BJ (cell line): ENCODE measurements around the gene CEP164. TPM values are rescaled to one million over a fixed set of nuclear protein-coding genes. Genes with fewer than 3 reads are reported as not detected.

ENCODE experiments used
- CTCF ChIA-PET: fragments of 350-600 bp; formaldehyde crosslinking; extraction: SDS; loops from one replicate; lab custom pipeline; 2021; ENCODE audit warnings: antibody characterized with exemption, inconsistent platforms; lab: Yijun Ruan, JAX
- POLR2A ChIA-PET: fragments of 300-600 bp; sonication (Branson Sonifier 250); formaldehyde crosslinking; extraction: SDS; loops from one replicate; lab custom pipeline; 2021; ENCODE audit warnings: antibody characterized with exemption; lab: Charles Lee
- DNase-seq: peaks from one replicate; pipeline ENCODE4 v3.0.0-alpha.2; 2011; ENCODE audit warnings: low read depth
- H3K27me3 ChIP-seq: 2 replicates; pipeline ENCODE4 v1.6.0; 2011; ENCODE audit warnings: low read length; ENCODE audit not compliant: control insufficient read depth, insufficient read depth
- H3K36me3 ChIP-seq: 2 replicates; pipeline ENCODE4 v1.5.1; 2011; ENCODE audit warnings: low read length; ENCODE audit not compliant: control insufficient read depth, insufficient read depth
- H3K4me3 ChIP-seq: 2 replicates; pipeline ENCODE4 v1.5.1; 2011; ENCODE audit warnings: low read depth, mild to moderate bottlenecking, control low read depth, low read length
- CTCF ChIP-seq: IDR thresholded peaks from 2 replicates; pipeline ENCODE4 v1.5.1; 2011; ENCODE audit warnings: low read depth, mild to moderate bottlenecking, control low read depth, inconsistent platforms, low read length, moderate library complexity; ENCODE audit not compliant: insufficient read depth
- polyA plus RNA-seq: library from polyadenylated mRNA; depleted of rRNA; stranded (reverse); fragments of >200 nt; gene quantifications from 2 replicates; pipeline ENCODE4 v1.2.3, GENCODE V29; 2011

Gene CEP164
- polyA plus RNA-seq, 1 experiment: 27.4 TPM

DNA sequence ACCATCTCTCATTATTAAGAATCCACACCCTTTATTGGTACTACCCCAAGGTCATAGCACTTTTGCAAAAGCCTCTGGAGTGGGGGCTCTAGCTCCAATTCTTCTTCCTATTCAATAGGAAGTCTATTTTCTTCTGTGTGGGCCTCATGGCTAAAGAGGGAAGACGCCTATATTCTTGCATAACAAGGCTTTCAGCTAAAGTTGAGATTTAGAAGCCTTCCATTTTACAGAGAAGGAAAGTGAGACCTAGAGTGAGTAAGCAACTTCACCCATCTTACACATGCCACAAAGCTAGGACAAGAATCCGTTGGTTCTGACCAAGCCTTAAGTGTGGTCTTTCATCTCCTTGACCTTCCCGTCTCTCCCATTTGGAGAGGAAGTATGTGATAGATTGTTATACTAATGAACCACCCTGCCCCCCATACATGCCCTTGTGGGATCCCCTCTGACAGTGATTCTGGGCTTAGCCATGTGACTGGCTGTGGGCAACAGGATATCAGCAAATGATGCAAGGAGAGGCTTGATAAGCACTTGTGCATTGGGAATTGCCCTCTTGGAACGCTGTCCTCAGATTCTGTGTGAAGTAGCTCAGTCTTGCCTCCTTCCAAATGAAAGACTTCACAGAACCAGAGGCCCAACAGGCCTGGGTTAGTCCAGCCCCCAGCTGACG, 23.9 kb upstream of the CEP164 start:
- TF ChIP-seq CTCF: no peak
- ChIA-PET POLR2A (no interaction called here), CTCF (interaction anchor here (3.1 kb wide), 1 partner anchor 11 kb away, joined by 10 read pairs; the partner anchor contains the start of gene BACE1)
- Histone ChIP-seq H3K4me3 (no peak overlapping the region), H3K36me3 (0 out of 2 replicates have a peak, but pooled peaks cover 1% of the 10 kb centered on the region), H3K27me3 (no peaks in the 10 kb centered on the region)
- DNase-seq: no peak

GRCh38 chr11:117305145-117305544, 22.5 kb upstream of the CEP164 start:
- no peaks in the 10 kb centered on the region for H3K27me3 ChIP-seq
- H3K36me3 ChIP-seq: 0 out of 2 replicates have a peak, but pooled peaks cover 1% of the 10 kb centered on the region
- no peak for TF ChIP-seq CTCF
- ChIA-PET POLR2A (no interaction called here), CTCF (interaction anchor here (0.5 to 0.6 kb wide), 2 partner anchors 80 to 477 kb away, joined by 3 read pairs; no protein-coding TSS in a partner anchor)
- no peak overlapping the region for H3K4me3 ChIP-seq
- DNase-seq: no peak

DNA sequence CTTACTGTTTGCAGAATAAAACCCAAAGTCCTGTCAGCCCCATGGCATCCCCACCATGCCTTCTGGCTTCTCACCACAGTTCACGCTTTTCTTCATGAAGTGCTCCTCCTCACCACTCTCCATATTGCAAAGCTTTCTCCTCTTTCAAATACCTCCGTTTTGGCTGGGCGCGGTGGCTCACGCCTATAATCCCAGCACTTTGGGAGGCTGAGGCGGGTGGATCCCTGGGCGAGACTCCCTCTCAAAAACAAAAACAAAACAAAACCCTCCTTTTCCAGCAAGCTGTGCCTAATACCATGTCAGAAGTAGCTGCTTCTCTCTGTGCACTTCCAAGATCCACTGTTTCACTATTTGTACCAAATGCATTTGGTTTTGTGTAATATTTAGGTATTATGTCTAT, 18.3 kb upstream of the CEP164 start:
- Histone ChIP-seq H3K36me3 (peaks cover 3% of the 10 kb centered on the region), H3K4me3 (no peak overlapping the region), H3K27me3 (no peaks in the 10 kb centered on the region)
- TF ChIP-seq CTCF: no peak
- POLR2A ChIA-PET: no interaction called here
- DNase-seq: no peak
- CTCF ChIA-PET: no interaction called here

- POLR2A ChIA-PET: no interaction called here
These were observed 14.6 kb upstream of the CEP164 start for GRCh38 chr11:117313091-117313490.

More at GRCh38 chr11:117313091-117313490, 14.6 kb upstream of the CEP164 start:
- H3K27me3 ChIP-seq: no peaks in the 10 kb centered on the region
- TF ChIP-seq CTCF: no peak
- CTCF ChIA-PET: interaction anchor here (1.8 kb wide), 1 partner anchor 73 kb away, joined by 3 read pairs; no protein-coding TSS in a partner anchor
- H3K36me3 ChIP-seq: peaks cover 1% of the 10 kb centered on the region
- DNase-seq: no peak
- no peak overlapping the region for H3K4me3 ChIP-seq
